ENCODE results near the gene LBX1.

- TF ChIP-seq CTCF (conservative IDR thresholded peaks at IDR 0.05; ENCODE audit: low read depth, low read length) (no peak), POLR2A (IDR thresholded peaks at IDR 0.05; ENCODE audit: low read depth, low read length) (no peak), MAFK (IDR thresholded peaks at IDR 0.05; ENCODE audit: low read depth, low read length) (no peak), RCOR1 (IDR thresholded peaks at IDR 0.05; ENCODE audit: insufficient replicate concordance, low read length) (no peak), MXI1 (IDR thresholded peaks at IDR 0.05; ENCODE audit: borderline replicate concordance, low read depth, low read length) (no peak), RFX5 (IDR thresholded peaks at IDR 0.05; ENCODE audit: low read depth, low read length) (no peak), CHD1 (IDR thresholded peaks at IDR 0.05; ENCODE audit: low read depth, low read length) (no peak), RAD21 (IDR thresholded peaks at IDR 0.05; ENCODE audit: low read length) (no peak), CEBPB (IDR thresholded peaks at IDR 0.05; ENCODE audit: low read depth, low read length) (no peak), USF2 (IDR thresholded peaks at IDR 0.05; ENCODE audit: low read depth, low read length) (no peak), FOS (IDR thresholded peaks at IDR 0.05; ENCODE audit: low read depth, low read length) (no peak)
These were observed 19.9 kb upstream of the LBX1 start for GRCh38 chr10:101249171-101249581.

All from IMR-90 (cell line).